Erythroblast (primary cell): ENCODE data around the gene ZNF805.
A peak's percentile ranks its signal among the peaks of the same experiment; 100 is the strongest.

Experiments
- DNase-seq, 2 experiments: peaks; one replicate each; lab custom pipeline; 2025; lab: John Stamatoyannopoulos, UW
- GATA1 ChIP-seq: IDR thresholded peaks from 2 replicates; pipeline ENCODE4 v1.6.1; 2011; ENCODE audit warnings: low read depth, mild to moderate bottlenecking, control low read depth, low read length, moderate library complexity
- POLR2A ChIP-seq: IDR thresholded peaks from 2 replicates; pipeline ENCODE4 v1.6.1; 2011; ENCODE audit warnings: mild to moderate bottlenecking, low read length

ZNF805 gene

GRCh38 chr19:57279418-57280164 lies 39.2 kb downstream of the ZNF805 start:
- TF ChIP-seq GATA1 = no peak
- TF ChIP-seq POLR2A = peak; percentile 97
- DNase-seq = peak; percentile 94 to 95

- DNase-seq = peak; percentile 99
- TF ChIP-seq GATA1 (no peak), POLR2A (peak; percentile 89)
These were observed 39.9 kb downstream of the ZNF805 start, which contains the start of gene ZNF460 for GRCh38 chr19:57280165-57280961. Gene ZNF460, plus strand, starts transcription at chr19:57280485. Its CDS starts 322 bp downstream, at chr19:57280807.

GRCh38 chr19:57280962-57281400 lies 40.5 kb downstream of the ZNF805 start:
- DNase-seq = peak; percentile 55 to 63
- TF ChIP-seq POLR2A (no peak), GATA1 (no peak)

GRCh38 chr19:57282011-57282643 lies 41.7 kb downstream of the ZNF805 start:
- DNase-seq = peak in 1 of 2 experiments; percentile 17
- TF ChIP-seq GATA1 (no peak), POLR2A (no peak)

- DNase-seq = no peak
- no peak for TF ChIP-seq GATA1
- no peak for TF ChIP-seq POLR2A
These were observed 47.9 kb downstream of the ZNF805 start for GRCh38 chr19:57288373-57288772.

- no peak for DNase-seq
- TF ChIP-seq POLR2A (no peak), GATA1 (no peak)
These were observed 50.5 kb downstream of the ZNF805 start for GRCh38 chr19:57290970-57291369.

- no peak for TF ChIP-seq GATA1
- TF ChIP-seq POLR2A = no peak
These were observed 52.1 kb downstream of the ZNF805 start for GRCh38 chr19:57292547-57292946.

GRCh38 chr19:57293719-57294118 lies 53.3 kb downstream of the ZNF805 start:
- TF ChIP-seq POLR2A (no peak), GATA1 (no peak)
- no peak for DNase-seq

More at GRCh38 chr19:57292547-57292946, 52.1 kb downstream of the ZNF805 start:
- no peak for DNase-seq

GRCh38 chr19:57302020-57302465 lies 61.6 kb downstream of the ZNF805 start:
- TF ChIP-seq GATA1 (no peak), POLR2A (no peak)
- peak; percentile 69 to 82 for DNase-seq

- TF ChIP-seq POLR2A (no peak), GATA1 (no peak)
- no peak for DNase-seq
These were observed 62.4 kb downstream of the ZNF805 start for GRCh38 chr19:57302727-57303401.
